HL-60 (cell line): ENCODE data around the gene CNGB1.

Experiments
- DNase-seq, 2 experiments: peaks; one replicate each; pipeline ENCODE4 v3.0.0-alpha.2; 2010 to 2020; ENCODE audit warnings: low read depth in 1 of 2, low spot score in 1 of 2
- H3K27ac ChIP-seq: fragments of 250-450 bp; sonication (Bioruptor Pico); replicated peaks from 2 replicates; pipeline ENCODE4 v1.5.1; 2020; ENCODE audit warnings: mild to moderate bottlenecking, moderate library complexity
- H3K27me3 ChIP-seq: fragments of 250-450 bp; sonication (Bioruptor Pico); 2 replicates; pipeline ENCODE4 v1.5.1; 2021; ENCODE audit warnings: mild to moderate bottlenecking, moderate library complexity; ENCODE audit not compliant: insufficient read depth, poor library complexity, severe bottlenecking
- H3K4me3 ChIP-seq: replicated peaks from 2 replicates; pipeline ENCODE4 v1.5.1; 2011; ENCODE audit warnings: mild to moderate bottlenecking, control low read depth, low read length; ENCODE audit not compliant: insufficient read depth
- GABPA ChIP-seq: IDR thresholded peaks from 2 replicates; pipeline ENCODE4 v1.6.1; 2012; ENCODE audit warnings: low read depth
- POLR2AphosphoS5 ChIP-seq: IDR thresholded peaks from 2 replicates; pipeline ENCODE4 v1.6.1; 2012; ENCODE audit warnings: low read depth
- SPI1 ChIP-seq: IDR thresholded peaks from 2 replicates; pipeline ENCODE4 v1.6.1; 2012; ENCODE audit warnings: low read depth, mild to moderate bottlenecking, borderline replicate concordance
- TF ChIP-seq, protein P1 (sequence below): IDR thresholded peaks from one replicate; pipeline ENCODE4 v1.5.1; 2011; ENCODE audit warnings: low read length, control low read depth, inconsistent platforms; ENCODE audit not compliant: insufficient read depth
- TF ChIP-seq, protein P2 (sequence below): IDR thresholded peaks from 2 replicates; pipeline ENCODE4 v1.6.1; 2012; ENCODE audit warnings: low read depth; ENCODE audit not compliant: insufficient replicate concordance

CNGB1 gene

DNA sequence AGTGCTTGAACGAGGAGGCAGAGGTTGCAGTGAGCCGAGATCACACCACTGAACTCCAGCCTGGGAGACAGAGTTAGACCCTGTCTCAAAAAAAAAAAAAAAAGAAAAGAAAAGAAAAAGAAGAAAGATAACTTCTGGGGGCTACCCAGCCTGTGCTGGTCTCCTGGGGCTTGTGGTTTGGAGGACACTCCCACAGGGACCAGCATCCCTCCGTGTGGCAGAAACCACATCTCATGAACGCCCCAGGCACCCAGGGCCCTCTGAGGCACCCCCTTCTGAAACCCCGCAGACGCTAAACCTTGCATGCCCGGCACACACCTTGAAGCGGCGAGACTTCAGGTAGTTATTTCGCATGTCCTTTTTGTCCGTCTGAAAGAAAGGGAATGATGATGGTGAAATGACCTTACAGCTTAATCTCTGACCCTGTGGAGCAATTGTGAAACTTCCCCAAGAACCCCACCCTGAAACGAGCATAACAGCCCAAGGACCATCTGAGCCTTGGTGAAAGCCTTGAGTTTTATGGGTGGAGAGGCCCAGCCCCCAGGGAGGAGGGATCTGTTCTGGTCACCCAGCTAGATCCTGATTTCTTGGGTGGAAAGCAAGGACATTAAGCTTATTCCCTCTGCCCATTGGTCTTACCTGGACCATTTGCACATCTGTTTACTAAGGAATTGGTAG lies 55.0 kb downstream of the CNGB1 start:
- Histone ChIP-seq H3K4me3 (no peak overlapping the region), H3K27me3 (no peaks in the 10 kb centered on the region), H3K27ac (no peak overlapping the region)
- TF ChIP-seq SPI1 (no peak), GABPA (no peak), POLR2AphosphoS5 (no peak)
- TF ChIP-seq, protein P1, sequence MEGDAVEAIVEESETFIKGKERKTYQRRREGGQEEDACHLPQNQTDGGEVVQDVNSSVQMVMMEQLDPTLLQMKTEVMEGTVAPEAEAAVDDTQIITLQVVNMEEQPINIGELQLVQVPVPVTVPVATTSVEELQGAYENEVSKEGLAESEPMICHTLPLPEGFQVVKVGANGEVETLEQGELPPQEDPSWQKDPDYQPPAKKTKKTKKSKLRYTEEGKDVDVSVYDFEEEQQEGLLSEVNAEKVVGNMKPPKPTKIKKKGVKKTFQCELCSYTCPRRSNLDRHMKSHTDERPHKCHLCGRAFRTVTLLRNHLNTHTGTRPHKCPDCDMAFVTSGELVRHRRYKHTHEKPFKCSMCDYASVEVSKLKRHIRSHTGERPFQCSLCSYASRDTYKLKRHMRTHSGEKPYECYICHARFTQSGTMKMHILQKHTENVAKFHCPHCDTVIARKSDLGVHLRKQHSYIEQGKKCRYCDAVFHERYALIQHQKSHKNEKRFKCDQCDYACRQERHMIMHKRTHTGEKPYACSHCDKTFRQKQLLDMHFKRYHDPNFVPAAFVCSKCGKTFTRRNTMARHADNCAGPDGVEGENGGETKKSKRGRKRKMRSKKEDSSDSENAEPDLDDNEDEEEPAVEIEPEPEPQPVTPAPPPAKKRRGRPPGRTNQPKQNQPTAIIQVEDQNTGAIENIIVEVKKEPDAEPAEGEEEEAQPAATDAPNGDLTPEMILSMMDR = no peak
- TF ChIP-seq, protein P2, sequence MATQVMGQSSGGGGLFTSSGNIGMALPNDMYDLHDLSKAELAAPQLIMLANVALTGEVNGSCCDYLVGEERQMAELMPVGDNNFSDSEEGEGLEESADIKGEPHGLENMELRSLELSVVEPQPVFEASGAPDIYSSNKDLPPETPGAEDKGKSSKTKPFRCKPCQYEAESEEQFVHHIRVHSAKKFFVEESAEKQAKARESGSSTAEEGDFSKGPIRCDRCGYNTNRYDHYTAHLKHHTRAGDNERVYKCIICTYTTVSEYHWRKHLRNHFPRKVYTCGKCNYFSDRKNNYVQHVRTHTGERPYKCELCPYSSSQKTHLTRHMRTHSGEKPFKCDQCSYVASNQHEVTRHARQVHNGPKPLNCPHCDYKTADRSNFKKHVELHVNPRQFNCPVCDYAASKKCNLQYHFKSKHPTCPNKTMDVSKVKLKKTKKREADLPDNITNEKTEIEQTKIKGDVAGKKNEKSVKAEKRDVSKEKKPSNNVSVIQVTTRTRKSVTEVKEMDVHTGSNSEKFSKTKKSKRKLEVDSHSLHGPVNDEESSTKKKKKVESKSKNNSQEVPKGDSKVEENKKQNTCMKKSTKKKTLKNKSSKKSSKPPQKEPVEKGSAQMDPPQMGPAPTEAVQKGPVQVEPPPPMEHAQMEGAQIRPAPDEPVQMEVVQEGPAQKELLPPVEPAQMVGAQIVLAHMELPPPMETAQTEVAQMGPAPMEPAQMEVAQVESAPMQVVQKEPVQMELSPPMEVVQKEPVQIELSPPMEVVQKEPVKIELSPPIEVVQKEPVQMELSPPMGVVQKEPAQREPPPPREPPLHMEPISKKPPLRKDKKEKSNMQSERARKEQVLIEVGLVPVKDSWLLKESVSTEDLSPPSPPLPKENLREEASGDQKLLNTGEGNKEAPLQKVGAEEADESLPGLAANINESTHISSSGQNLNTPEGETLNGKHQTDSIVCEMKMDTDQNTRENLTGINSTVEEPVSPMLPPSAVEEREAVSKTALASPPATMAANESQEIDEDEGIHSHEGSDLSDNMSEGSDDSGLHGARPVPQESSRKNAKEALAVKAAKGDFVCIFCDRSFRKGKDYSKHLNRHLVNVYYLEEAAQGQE = no peak
- DNase-seq = no peak

DNA sequence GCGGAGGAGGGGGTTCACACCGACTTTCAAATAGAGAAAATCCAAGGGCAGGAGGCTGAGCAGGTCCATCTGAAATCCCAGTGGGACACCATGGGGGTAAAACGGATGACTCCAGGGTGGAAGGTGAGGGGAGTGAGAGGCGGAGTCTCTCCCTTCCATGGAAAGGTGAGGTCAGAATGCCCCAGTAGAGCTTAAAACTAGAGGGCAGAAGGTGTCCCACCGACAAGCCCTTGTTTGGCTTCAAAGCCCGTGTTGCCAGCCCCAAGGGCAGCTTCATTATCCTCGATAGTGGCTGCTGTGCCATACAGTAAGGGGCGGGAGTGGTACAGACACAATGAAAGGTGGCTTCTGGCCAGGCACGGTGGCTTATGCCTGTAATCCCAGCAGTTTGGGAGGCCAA lies 55.7 kb downstream of the CNGB1 start:
- Histone ChIP-seq H3K27ac (no peak overlapping the region), H3K27me3 (no peaks in the 10 kb centered on the region), H3K4me3 (no peak overlapping the region)
- TF ChIP-seq SPI1 (no peak), GABPA (no peak), POLR2AphosphoS5 (no peak)
- no peak for DNase-seq

DNA sequence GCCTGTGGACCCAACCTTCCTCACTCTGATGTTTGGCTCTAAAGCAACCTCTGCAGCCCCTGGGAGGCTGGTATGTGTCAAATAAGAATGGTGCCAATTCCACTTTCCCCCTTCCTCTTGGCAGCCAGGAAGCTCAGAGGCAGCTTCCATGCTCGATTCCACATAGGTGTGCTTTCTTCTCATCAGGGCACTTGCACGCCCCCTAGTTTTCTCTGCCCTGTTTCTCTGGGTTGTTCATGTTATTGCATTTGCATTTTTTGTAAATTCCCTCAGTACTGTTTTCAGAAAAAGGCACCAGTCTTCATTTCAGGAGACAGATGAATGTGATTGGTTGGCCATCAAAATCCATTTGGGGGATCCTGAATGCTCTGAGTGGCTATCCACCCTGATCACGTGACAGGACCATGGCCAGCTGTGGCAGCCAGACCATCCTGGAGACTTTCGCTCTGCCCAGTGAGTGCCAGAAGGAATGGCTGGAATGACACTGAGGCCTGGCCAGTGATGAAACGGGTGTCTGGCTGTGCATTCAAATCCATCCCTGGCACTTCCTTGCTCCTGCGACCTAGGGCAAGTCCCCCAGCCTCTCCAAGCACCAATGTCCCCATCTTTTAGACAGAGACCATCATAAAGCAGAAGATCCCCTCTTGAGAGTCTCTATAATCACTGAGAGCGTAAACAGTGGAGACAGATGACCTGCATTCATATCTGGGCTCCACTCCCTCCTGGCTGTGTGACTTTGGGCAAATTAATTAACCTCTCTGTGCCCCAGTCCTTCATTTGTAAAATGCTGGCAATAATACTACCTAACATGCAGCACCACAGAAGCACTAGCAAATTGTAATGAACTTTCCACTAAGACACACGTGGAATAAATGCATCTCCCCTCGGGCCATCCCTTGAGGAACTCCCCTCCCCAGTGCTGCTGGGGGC lies 56.4 kb downstream of the CNGB1 start:
- no peak overlapping the region for H3K27ac ChIP-seq
- H3K27me3 ChIP-seq = no peaks in the 10 kb centered on the region

More for the DNA sequence above, 56.4 kb downstream of the CNGB1 start:
- DNase-seq = no peak
- TF ChIP-seq POLR2AphosphoS5 = no peak
- no peak for TF ChIP-seq SPI1
- TF ChIP-seq GABPA = no peak
- TF ChIP-seq, protein P2 = no peak
- TF ChIP-seq, protein P1 = no peak
- no peak overlapping the region for H3K4me3 ChIP-seq
